GM12878 (cell line): ENCODE results near the gene MYOCD. TPM values are rescaled to one million over a fixed set of nuclear protein-coding genes. Genes with fewer than 3 reads are reported as not detected.

Source experiments
- ATAC-seq: fragments of 200-7000 bp; cut with Tn5 transposase; 3 replicates; pipeline ENCODE4 v1.9.1; 2020; ENCODE audit warnings: mild to moderate bottlenecking, moderate library complexity
- BruUV-seq: library from RNA; stranded (reverse); fragments of 400-500 nt; replicated peaks from 2 replicates; lab custom pipeline; 2021; lab: Mats Ljungman, UMichigan
- CTCF ChIA-PET: fragments of 300-600 bp; sonication (Branson Sonifier 250); formaldehyde crosslinking; extraction: SDS; loops from one replicate; lab custom pipeline; 2021; ENCODE audit warnings: inconsistent platforms; lab: Yijun Ruan, JAX
- POLR2A ChIA-PET: fragments of 350-600 bp; formaldehyde crosslinking; extraction: SDS; loops from one replicate; lab custom pipeline; 2021; ENCODE audit warnings: inconsistent platforms; lab: Charles Lee
- RAD21 ChIA-PET: fragments of 300-600 bp; sonication (Branson Sonifier 250); formaldehyde crosslinking; loops from one replicate; lab custom pipeline; 2023; ENCODE audit warnings: antibody characterized with exemption; ENCODE audit not compliant: unreplicated experiment; lab: Charles Lee
- SMC1A ChIA-PET: fragments of 300-600 bp; sonication (Branson Sonifier 250); formaldehyde crosslinking; loops from one replicate; lab custom pipeline; 2023; ENCODE audit not compliant: unreplicated experiment, uncharacterized antibody; lab: Charles Lee
- DNase-seq: peaks from one replicate; pipeline ENCODE4 v3.0.0-alpha.2; 2011; ENCODE audit warnings: low read depth, low spot score
- FAIRE-seq: peaks from 3 replicates; lab custom pipeline; 2011; peaks lifted over from hg19 to GRCh38; lab: Jason Lieb, UNC
- H2AFZ ChIP-seq: 2 replicates; pipeline ENCODE4 v1.6.0; 2011; ENCODE audit warnings: low read depth, low read length, control low read depth; ENCODE audit not compliant: control insufficient read depth
- H3K27ac ChIP-seq: 2 replicates; pipeline ENCODE4 v1.5.1; 2011; ENCODE audit warnings: control low read depth; ENCODE audit not compliant: control insufficient read depth, insufficient read depth
- H3K27me3 ChIP-seq, 2 experiments: replicated peaks in 1 of 2; 2 replicates each; pipeline versions ENCODE4 v1.6.0 to v1.6.1; 2011; ENCODE audit warnings: low read length in 1 of 2; ENCODE audit not compliant: control insufficient read depth in 2 of 2, insufficient read depth in 2 of 2
- H3K36me3 ChIP-seq, 2 experiments: 2 replicates each; pipeline ENCODE4 v1.5.1; 2011; ENCODE audit warnings: low read length in 1 of 2; ENCODE audit not compliant: control insufficient read depth in 2 of 2, insufficient read depth in 2 of 2
- H3K4me1 ChIP-seq: 2 replicates; pipeline ENCODE4 v1.6.1; 2011; ENCODE audit warnings: mild to moderate bottlenecking, low read length, moderate library complexity, mixed read lengths; ENCODE audit not compliant: control insufficient read depth, insufficient read depth
- H3K4me2 ChIP-seq: 2 replicates; pipeline ENCODE4 v1.6.0; 2011; ENCODE audit warnings: control low read depth; ENCODE audit not compliant: control insufficient read depth, insufficient read depth
- H3K4me3 ChIP-seq: fragments of 200-600 bp; sonication (generic); 2 replicates; pipeline ENCODE4 v1.5.1; 2016
- H3K79me2 ChIP-seq: 2 replicates; pipeline ENCODE4 v1.6.0; 2011; ENCODE audit warnings: low read length; ENCODE audit not compliant: control insufficient read depth, insufficient read depth
- H3K9ac ChIP-seq: 2 replicates; pipeline ENCODE4 v1.8.0; 2011; ENCODE audit warnings: low read length, control low read depth, mixed read lengths; ENCODE audit not compliant: control insufficient read depth, insufficient read depth
- H3K9me3 ChIP-seq: replicated peaks from 3 replicates; pipeline ENCODE4 v1.5.1; 2011; ENCODE audit warnings: mild to moderate bottlenecking, low read length; ENCODE audit not compliant: control insufficient read depth, insufficient read depth
- H4K20me1 ChIP-seq: 2 replicates; pipeline ENCODE4 v1.6.0; 2011; ENCODE audit not compliant: control insufficient read depth, insufficient read depth
- BACH1 ChIP-seq: fragments of 450-650 bp; IDR thresholded peaks from 2 replicates; pipeline ENCODE4 v1.6.1; 2017; ENCODE audit warnings: mild to moderate bottlenecking, borderline replicate concordance
- KAT2A ChIP-seq: conservative IDR thresholded peaks from 2 replicates; pipeline ENCODE4 v1.6.1; 2011; ENCODE audit warnings: low read depth, low read length; ENCODE audit not compliant: control insufficient read depth
- MYC ChIP-seq: IDR thresholded peaks from 2 replicates; pipeline ENCODE4 v1.6.1; 2011; ENCODE audit warnings: mild to moderate bottlenecking, low read length, moderate library complexity, inconsistent platforms; ENCODE audit not compliant: insufficient read depth, insufficient replicate concordance, insufficient read length, severe bottlenecking
- NFYA ChIP-seq: IDR thresholded peaks from 2 replicates; pipeline ENCODE4 v1.6.1; 2011; ENCODE audit warnings: low read depth, mild to moderate bottlenecking, low read length, improper control_type of control experiment, borderline replicate concordance
- RAD51 ChIP-seq: fragments of 450-650 bp; IDR thresholded peaks from 2 replicates; pipeline ENCODE4 v1.6.1; 2016; ENCODE audit warnings: moderate library complexity, mild to moderate bottlenecking, inconsistent platforms
- ZNF384 ChIP-seq: IDR thresholded peaks from 2 replicates; pipeline ENCODE4 v1.6.1; 2012; ENCODE audit warnings: low read depth, mild to moderate bottlenecking, low read length, improper control_type of control experiment, borderline replicate concordance
- ZNF592 ChIP-seq: fragments of 450-650 bp; IDR thresholded peaks from 2 replicates; pipeline ENCODE4 v1.6.1; 2017; ENCODE audit warnings: mild to moderate bottlenecking, moderate library complexity
- WGBS: methylation state at CpG from one replicate; pipeline ENCODE4 v1.1.6; 2016; ENCODE audit warnings: low lambda C conversion rate; ENCODE audit not compliant: insufficient replicate concordance, insufficient coverage; ENCODE audit errors: missing lambda C conversion rate; 5-methylcytosine and 5-hydroxymethylcytosine counted together
- in situ Hi-C: fragments of 300-500 bp; cut with MboI; formaldehyde crosslinking; loops from 9 replicates; pipeline ENCODE4 v1.14.3; 2018; ENCODE audit warnings: mixed read lengths
- intact Hi-C: fragments of 100-400 bp; cut with micrococcal nuclease; formaldehyde crosslinking; loops from one replicate; pipeline ENCODE4 v1.14.2; 2022; ENCODE audit not compliant: unreplicated experiment
- polyA plus RNA-seq, 11 experiments: library from polyadenylated mRNA; depleted of rRNA in 4 of 11; unstranded in 6 of 11; stranded (reverse) in 5 of 11; fragments of >200 nt; fragmentation: Nextera tagmentation in 4 of 11; fragmentation: Illumina TruSeq in 1 of 11; extraction: Ambion mirVana in 4 of 11; extraction: Trizol in 1 of 11; gene quantifications; 1 replicate in 1 of 11; 2 replicates in 10 of 11; pipeline versions ENCODE4 v1.2.1 to v1.2.3, GENCODE V29; 2011 to 2016; ENCODE audit warnings: inconsistent platforms in 2 of 11, missing spikeins in 2 of 11, low read depth in 1 of 11
- total RNA-seq, 4 experiments: library from RNA; depleted of rRNA in 3 of 4; stranded (reverse); fragments of >200 nt in 3 of 4; fragmentation: Illumina TruSeq in 1 of 4; extraction: Trizol in 1 of 4; gene quantifications; 2 replicates each; pipeline versions ENCODE4 v1.2.1 to v1.2.3, GENCODE V29; 2013 to 2021
- TF ChIP-seq, protein P1 (sequence below): fragments of 450-650 bp; IDR thresholded peaks from 2 replicates; pipeline ENCODE4 v1.6.1; 2016; ENCODE audit warnings: mild to moderate bottlenecking, moderate library complexity, borderline replicate concordance

Gene MYOCD
- total and polyA plus RNA-seq, 10 of the 15 experiments (the other 5 are each of a cell fraction or from before 2014, with no cell fraction given), result not detected

- TF ChIP-seq, protein P1, sequence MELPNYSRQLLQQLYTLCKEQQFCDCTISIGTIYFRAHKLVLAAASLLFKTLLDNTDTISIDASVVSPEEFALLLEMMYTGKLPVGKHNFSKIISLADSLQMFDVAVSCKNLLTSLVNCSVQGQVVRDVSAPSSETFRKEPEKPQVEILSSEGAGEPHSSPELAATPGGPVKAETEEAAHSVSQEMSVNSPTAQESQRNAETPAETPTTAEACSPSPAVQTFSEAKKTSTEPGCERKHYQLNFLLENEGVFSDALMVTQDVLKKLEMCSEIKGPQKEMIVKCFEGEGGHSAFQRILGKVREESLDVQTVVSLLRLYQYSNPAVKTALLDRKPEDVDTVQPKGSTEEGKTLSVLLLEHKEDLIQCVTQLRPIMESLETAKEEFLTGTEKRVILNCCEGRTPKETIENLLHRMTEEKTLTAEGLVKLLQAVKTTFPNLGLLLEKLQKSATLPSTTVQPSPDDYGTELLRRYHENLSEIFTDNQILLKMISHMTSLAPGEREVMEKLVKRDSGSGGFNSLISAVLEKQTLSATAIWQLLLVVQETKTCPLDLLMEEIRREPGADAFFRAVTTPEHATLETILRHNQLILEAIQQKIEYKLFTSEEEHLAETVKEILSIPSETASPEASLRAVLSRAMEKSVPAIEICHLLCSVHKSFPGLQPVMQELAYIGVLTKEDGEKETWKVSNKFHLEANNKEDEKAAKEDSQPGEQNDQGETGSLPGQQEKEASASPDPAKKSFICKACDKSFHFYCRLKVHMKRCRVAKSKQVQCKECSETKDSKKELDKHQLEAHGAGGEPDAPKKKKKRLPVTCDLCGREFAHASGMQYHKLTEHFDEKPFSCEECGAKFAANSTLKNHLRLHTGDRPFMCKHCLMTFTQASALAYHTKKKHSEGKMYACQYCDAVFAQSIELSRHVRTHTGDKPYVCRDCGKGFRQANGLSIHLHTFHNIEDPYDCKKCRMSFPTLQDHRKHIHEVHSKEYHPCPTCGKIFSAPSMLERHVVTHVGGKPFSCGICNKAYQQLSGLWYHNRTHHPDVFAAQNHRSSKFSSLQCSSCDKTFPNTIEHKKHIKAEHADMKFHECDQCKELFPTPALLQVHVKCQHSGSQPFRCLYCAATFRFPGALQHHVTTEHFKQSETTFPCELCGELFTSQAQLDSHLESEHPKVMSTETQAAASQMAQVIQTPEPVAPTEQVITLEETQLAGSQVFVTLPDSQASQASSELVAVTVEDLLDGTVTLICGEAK, result no peak
- TF ChIP-seq BACH1, result no peak
These were observed 37.8 kb upstream of the MYOCD start (continued) for GRCh38 chr17:12627781-12628451.

GRCh38 chr17:12631076-12631475 is 34.6 kb upstream of the MYOCD start:
- no peaks in the 10 kb centered on the region for H3K9me3 ChIP-seq
- H3K4me1 ChIP-seq, result no peaks in the 10 kb centered on the region
- DNase-seq (no peak), FAIRE-seq (no peak), ATAC-seq (no peak)
- in situ Hi-C loops (no loop called here), intact Hi-C loops (no loop called here)
- no peak overlapping the region for H3K4me2 ChIP-seq
- H3K36me3 ChIP-seq, result no peaks in the 10 kb centered on the region
- no peaks in the 10 kb centered on the region for H3K79me2 ChIP-seq
- no peak overlapping the region for H2AFZ ChIP-seq
- H3K27ac ChIP-seq, result no peak overlapping the region
- H4K20me1 ChIP-seq, result no peaks in the 10 kb centered on the region
- no peak overlapping the region for H3K9ac ChIP-seq
- ChIA-PET SMC1A (no interaction called here), POLR2A (no interaction called here), CTCF (no interaction called here), RAD21 (no interaction called here)
- H3K27me3 ChIP-seq, result no peaks in the 10 kb centered on the region
- 69% methylated on average over 6 of the region's 6 CpGs for WGBS
- no peak overlapping the region for H3K4me3 ChIP-seq
- no TSS peak for BruUV-seq
- TF ChIP-seq MYC (no peak), KAT2A (no peak), NFYA (no peak), ZNF592 (no peak), RAD51 (no peak), ZNF384 (no peak)
- TF ChIP-seq, protein P1, result no peak
